Measurements from ENCODE around the gene ITPRIP. TPM values are rescaled to one million over a fixed set of nuclear protein-coding genes. Genes with fewer than 3 reads are reported as not detected.

The ITPRIP gene
- total RNA-seq, 2 donors from 2014 or later = 9.1 to 11.0 TPM

DNA sequence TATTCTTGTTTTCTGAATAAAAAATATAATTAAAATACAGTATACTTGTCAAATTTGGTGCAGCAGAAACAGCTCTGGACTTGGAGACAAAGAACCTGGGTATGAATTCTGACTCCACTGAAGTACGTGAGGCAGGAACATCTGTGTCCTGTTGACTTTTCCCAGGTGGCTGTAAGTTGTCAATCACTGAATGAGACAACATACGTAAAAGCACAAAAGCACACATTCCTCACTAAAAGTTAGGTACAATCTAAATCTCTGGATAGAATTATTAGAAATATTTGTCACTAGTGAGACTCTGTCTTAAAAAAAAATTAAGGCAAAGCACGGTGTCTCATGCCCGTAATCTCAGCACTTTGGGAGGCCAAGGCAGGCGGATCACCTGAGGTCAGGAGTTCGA, 33.5 kb upstream of the ITPRIP start:
- WGBS, 2 experiments (ENCODE audit: insufficient coverage in 1 of 2, insufficient read length in 1 of 2) = 90 to 100% methylated on average over 1 to 6 of the region's 6 CpGs
- Histone ChIP-seq H3K4me3 (ENCODE audit: low read length) (no peak overlapping the region), H3K36me3 (ENCODE audit: control insufficient read depth, insufficient read depth, low read length) (no peaks in the 10 kb centered on the region), H3K27me3 (ENCODE audit: control insufficient read depth, insufficient read depth, low read length, poor library complexity, severe bottlenecking) (no peaks in the 10 kb centered on the region), H3K9ac (ENCODE audit: extremely low read depth, low read length, poor library complexity, severe bottlenecking) (no peak overlapping the region), H3K27ac (ENCODE audit: low read depth, low read length) (no peak overlapping the region), H3K4me1 (ENCODE audit: control insufficient read depth, insufficient read depth, low read length) (no peaks in the 10 kb centered on the region), H3K9me3 (ENCODE audit: control insufficient read depth, low read length) (peaks cover 5% of the 10 kb centered on the region)
- Mint-ChIP-seq H3K27ac (no peak overlapping the region), H3K4me1 (peaks cover 14% of the 10 kb centered on the region), H3K9me3 (peaks cover 15% of the 10 kb centered on the region), H3K4me3 (no peak overlapping the region), H3K27me3 (ENCODE audit: insufficient read depth) (peaks cover 31% of the 10 kb centered on the region), H3K36me3 (ENCODE audit: low read depth) (no peaks in the 10 kb centered on the region)
- DNase-seq = no peak
- TF ChIP-seq, protein P1, sequence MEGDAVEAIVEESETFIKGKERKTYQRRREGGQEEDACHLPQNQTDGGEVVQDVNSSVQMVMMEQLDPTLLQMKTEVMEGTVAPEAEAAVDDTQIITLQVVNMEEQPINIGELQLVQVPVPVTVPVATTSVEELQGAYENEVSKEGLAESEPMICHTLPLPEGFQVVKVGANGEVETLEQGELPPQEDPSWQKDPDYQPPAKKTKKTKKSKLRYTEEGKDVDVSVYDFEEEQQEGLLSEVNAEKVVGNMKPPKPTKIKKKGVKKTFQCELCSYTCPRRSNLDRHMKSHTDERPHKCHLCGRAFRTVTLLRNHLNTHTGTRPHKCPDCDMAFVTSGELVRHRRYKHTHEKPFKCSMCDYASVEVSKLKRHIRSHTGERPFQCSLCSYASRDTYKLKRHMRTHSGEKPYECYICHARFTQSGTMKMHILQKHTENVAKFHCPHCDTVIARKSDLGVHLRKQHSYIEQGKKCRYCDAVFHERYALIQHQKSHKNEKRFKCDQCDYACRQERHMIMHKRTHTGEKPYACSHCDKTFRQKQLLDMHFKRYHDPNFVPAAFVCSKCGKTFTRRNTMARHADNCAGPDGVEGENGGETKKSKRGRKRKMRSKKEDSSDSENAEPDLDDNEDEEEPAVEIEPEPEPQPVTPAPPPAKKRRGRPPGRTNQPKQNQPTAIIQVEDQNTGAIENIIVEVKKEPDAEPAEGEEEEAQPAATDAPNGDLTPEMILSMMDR (conservative IDR thresholded peaks at IDR 0.05) = no peak

DNA sequence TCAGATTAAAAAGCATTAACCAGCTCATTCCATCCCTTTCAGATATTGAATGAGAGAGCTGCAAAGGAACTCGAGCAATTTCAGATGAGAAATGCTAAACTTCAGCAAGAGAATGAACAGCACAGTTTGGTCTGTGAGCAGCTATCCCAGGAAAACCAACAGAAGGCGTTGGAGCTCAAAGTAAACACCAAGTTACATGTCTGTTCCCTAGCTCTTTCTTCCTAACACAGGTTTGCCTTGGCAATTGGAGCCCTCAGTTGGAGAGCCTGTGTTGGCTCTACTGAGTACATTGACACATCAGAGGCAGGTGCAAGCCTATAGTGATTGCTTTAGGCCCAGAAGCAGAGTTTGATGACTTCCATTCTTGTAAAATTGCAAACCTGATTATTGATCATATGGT, 30.1 kb upstream of the ITPRIP start:
- Histone ChIP-seq H3K9me3 (ENCODE audit: control insufficient read depth, low read length) (peaks cover 9% of the 10 kb centered on the region), H3K27ac (ENCODE audit: low read depth, low read length) (no peak overlapping the region), H3K9ac (ENCODE audit: extremely low read depth, low read length, poor library complexity, severe bottlenecking) (no peak overlapping the region), H3K4me1 (ENCODE audit: control insufficient read depth, insufficient read depth, low read length) (no peaks in the 10 kb centered on the region), H3K36me3 (ENCODE audit: control insufficient read depth, insufficient read depth, low read length) (no peaks in the 10 kb centered on the region), H3K4me3 (ENCODE audit: low read length) (no peak overlapping the region), H3K27me3 (ENCODE audit: control insufficient read depth, insufficient read depth, low read length, poor library complexity, severe bottlenecking) (no peaks in the 10 kb centered on the region)
- H3K4me3 Mint-ChIP-seq = no peak overlapping the region
- WGBS, 2 experiments (ENCODE audit: insufficient coverage in 1 of 2, insufficient read length in 1 of 2) = 74 to 75% methylated on average over 2 of the region's 2 CpGs
- H3K27ac Mint-ChIP-seq = no peak overlapping the region
- peaks cover 6% of the 10 kb centered on the region for H3K27me3 Mint-ChIP-seq (ENCODE audit: insufficient read depth)
- H3K36me3 Mint-ChIP-seq (ENCODE audit: low read depth) = no peaks in the 10 kb centered on the region
- peaks cover 11% of the 10 kb centered on the region for H3K4me1 Mint-ChIP-seq
- no peak for DNase-seq
- peaks cover 15% of the 10 kb centered on the region for H3K9me3 Mint-ChIP-seq
- TF ChIP-seq, protein P1 (conservative IDR thresholded peaks at IDR 0.05) = no peak

DNA sequence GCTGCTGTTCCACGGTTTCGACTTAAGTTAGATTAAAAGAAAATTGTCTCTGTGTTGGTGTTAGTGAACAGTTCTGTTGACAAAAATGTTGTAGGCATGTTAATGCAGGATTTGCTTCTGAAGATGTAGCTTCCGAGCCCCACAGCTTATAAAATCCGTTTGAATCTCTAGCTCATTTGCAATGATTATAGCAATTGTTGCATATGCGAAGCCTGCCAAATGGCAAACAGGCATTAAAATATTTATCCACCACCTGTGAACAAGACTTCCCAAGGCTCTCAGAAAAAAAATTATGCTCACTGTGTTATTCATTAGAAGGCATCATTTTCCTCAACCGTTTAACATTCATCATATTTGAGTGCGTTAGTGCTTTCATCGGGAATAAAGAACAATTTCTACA, 29.6 kb upstream of the ITPRIP start:
- Histone ChIP-seq H3K4me1 (ENCODE audit: control insufficient read depth, insufficient read depth, low read length) (no peaks in the 10 kb centered on the region), H3K36me3 (ENCODE audit: control insufficient read depth, insufficient read depth, low read length) (no peaks in the 10 kb centered on the region), H3K9ac (ENCODE audit: extremely low read depth, low read length, poor library complexity, severe bottlenecking) (no peak overlapping the region), H3K4me3 (ENCODE audit: low read length) (no peak overlapping the region), H3K9me3 (ENCODE audit: control insufficient read depth, low read length) (peaks cover 9% of the 10 kb centered on the region), H3K27ac (ENCODE audit: low read depth, low read length) (no peak overlapping the region), H3K27me3 (ENCODE audit: control insufficient read depth, insufficient read depth, low read length, poor library complexity, severe bottlenecking) (no peaks in the 10 kb centered on the region)
- peaks cover 15% of the 10 kb centered on the region for H3K9me3 Mint-ChIP-seq
- TF ChIP-seq, protein P1 (conservative IDR thresholded peaks at IDR 0.05) = no peak
- H3K27me3 Mint-ChIP-seq (ENCODE audit: insufficient read depth) = peaks cover 7% of the 10 kb centered on the region
- H3K27ac Mint-ChIP-seq = no peak overlapping the region
- no peak for DNase-seq
- peaks cover 11% of the 10 kb centered on the region for H3K4me1 Mint-ChIP-seq
- H3K4me3 Mint-ChIP-seq = no peak overlapping the region
- WGBS, 2 experiments (ENCODE audit: insufficient coverage in 1 of 2, insufficient read length in 1 of 2) = 84 to 85% methylated on average over 6 to 8 of the region's 8 CpGs
- no peaks in the 10 kb centered on the region for H3K36me3 Mint-ChIP-seq (ENCODE audit: low read depth)
